Type B pancreatic cell (in vitro differentiated cells): ENCODE measurements around the gene CACNB1. TPM values are rescaled to one million over a fixed set of nuclear protein-coding genes. Genes with fewer than 3 reads are reported as not detected.

ENCODE experiments used
- DNase-seq: peaks from one replicate; pipeline ENCODE4 v3.0.0; 2021; ENCODE audit warnings: mixed read lengths; ENCODE audit not compliant: unreplicated experiment; ENCODE audit errors: extremely low spot score
- H3K27ac Mint-ChIP-seq: 2 replicates; pipeline ENCODE4 v1.8.0; 2021; ENCODE audit warnings: mild to moderate bottlenecking, mixed read lengths
- H3K27me3 Mint-ChIP-seq: 2 replicates; pipeline ENCODE4 v1.8.0; 2021; ENCODE audit warnings: mixed read lengths
- H3K36me3 Mint-ChIP-seq: 2 replicates; pipeline ENCODE4 v1.8.0; 2021; ENCODE audit warnings: mixed read lengths
- H3K4me1 Mint-ChIP-seq: one replicate; pipeline ENCODE4 v1.8.0; 2021; ENCODE audit warnings: mixed read lengths; ENCODE audit not compliant: unreplicated experiment
- H3K4me3 Mint-ChIP-seq: 2 replicates; pipeline ENCODE4 v1.8.0; 2021; ENCODE audit warnings: mild to moderate bottlenecking, mixed read lengths
- H3K9me3 Mint-ChIP-seq: 2 replicates; pipeline ENCODE4 v1.8.0; 2021; ENCODE audit warnings: mixed read lengths
- total RNA-seq: library from RNA; stranded (reverse); gene quantifications from 2 replicates; pipeline ENCODE4 v1.2.1, GENCODE V29; 2021; ENCODE audit warnings: low replicate concordance
- TF ChIP-seq, protein P1 (sequence below): fragments of 200-600 bp; sonication (generic); conservative IDR thresholded peaks from 2 replicates; pipeline ENCODE4 v1.5.0; 2021; ENCODE audit warnings: antibody characterized with exemption, mild to moderate bottlenecking

The CACNB1 gene
- total RNA-seq, 1 donor from 2014 or later: 9.5 TPM

- Mint-ChIP-seq H3K9me3 (peaks cover 4% of the 10 kb centered on the region), H3K36me3 (no peaks in the 10 kb centered on the region), H3K27ac (no peak overlapping the region), H3K4me3 (no peak overlapping the region), H3K27me3 (peaks cover 6% of the 10 kb centered on the region), H3K4me1 (peaks cover 16% of the 10 kb centered on the region)
- no peak for DNase-seq
- TF ChIP-seq, protein P1, sequence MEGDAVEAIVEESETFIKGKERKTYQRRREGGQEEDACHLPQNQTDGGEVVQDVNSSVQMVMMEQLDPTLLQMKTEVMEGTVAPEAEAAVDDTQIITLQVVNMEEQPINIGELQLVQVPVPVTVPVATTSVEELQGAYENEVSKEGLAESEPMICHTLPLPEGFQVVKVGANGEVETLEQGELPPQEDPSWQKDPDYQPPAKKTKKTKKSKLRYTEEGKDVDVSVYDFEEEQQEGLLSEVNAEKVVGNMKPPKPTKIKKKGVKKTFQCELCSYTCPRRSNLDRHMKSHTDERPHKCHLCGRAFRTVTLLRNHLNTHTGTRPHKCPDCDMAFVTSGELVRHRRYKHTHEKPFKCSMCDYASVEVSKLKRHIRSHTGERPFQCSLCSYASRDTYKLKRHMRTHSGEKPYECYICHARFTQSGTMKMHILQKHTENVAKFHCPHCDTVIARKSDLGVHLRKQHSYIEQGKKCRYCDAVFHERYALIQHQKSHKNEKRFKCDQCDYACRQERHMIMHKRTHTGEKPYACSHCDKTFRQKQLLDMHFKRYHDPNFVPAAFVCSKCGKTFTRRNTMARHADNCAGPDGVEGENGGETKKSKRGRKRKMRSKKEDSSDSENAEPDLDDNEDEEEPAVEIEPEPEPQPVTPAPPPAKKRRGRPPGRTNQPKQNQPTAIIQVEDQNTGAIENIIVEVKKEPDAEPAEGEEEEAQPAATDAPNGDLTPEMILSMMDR: no peak
These were observed 57.9 kb downstream of the CACNB1 start for GRCh38 chr17:39139561-39139960.

- Mint-ChIP-seq H3K9me3 (peaks cover 4% of the 10 kb centered on the region), H3K27ac (no peak overlapping the region), H3K4me3 (no peak overlapping the region), H3K27me3 (peaks cover 6% of the 10 kb centered on the region), H3K36me3 (no peaks in the 10 kb centered on the region), H3K4me1 (peaks cover 16% of the 10 kb centered on the region)
- TF ChIP-seq, protein P1: no peak
- DNase-seq: no peak
These were observed 58.3 kb downstream of the CACNB1 start for GRCh38 chr17:39139161-39139511.

DNA sequence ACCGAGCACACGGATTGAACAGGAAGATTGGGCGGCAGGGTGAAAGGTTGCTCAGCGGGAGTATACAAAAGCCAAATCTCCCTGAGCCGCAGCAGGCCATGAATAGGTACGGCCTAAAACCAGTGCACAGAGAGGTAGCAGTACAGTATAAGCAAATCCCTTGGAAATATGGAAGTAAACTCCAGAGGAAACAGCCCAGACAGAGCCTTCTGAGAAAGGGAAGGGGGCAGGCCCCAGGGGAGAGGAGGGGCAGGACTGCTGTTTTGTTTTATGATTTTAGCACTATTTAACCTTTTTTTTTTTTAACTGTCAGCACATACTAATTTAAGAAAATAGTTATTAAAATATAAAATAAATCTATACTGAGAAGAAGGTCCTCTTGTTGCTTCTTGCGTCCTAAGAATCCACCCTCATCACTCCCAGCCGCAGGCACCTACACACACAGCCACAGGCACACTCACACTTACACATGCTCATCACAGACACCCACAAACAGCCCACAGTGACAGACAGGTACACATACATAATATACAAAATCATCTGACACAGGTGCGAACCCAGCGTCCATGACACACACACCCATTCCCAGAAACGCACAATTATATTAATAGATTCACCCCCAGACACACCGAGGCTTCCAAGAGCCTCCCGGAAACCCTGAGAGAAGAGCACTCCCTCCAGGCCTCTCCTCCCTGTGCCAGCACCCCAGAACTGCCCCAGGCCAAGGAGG is 58.9 kb downstream of the CACNB1 start:
- Mint-ChIP-seq H3K27ac (no peak overlapping the region), H3K4me3 (no peak overlapping the region)

DNA sequence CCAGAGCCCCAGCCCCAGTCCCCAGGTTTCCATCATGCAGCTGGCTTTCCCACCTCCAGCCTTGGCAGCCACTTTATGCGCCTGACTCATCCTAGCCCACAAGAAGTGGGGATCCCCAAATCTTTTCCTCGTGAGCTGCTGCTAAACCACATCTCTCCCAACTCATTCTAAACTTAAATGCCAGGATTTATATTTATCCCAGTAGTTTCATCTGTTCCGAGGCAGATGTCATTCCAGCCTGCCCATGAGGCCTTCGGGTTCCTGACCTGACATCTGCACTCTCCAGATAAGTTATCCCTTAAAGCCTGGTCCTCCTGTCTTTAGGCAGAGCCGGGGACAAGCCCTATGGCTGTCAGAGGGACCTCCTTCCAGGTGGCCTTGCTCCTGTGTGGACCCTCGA is 62.6 kb downstream of the CACNB1 start:
- Mint-ChIP-seq H3K9me3 (no peaks in the 10 kb centered on the region), H3K27ac (no peak overlapping the region), H3K4me3 (no peak overlapping the region), H3K36me3 (no peaks in the 10 kb centered on the region), H3K4me1 (peaks cover 5% of the 10 kb centered on the region), H3K27me3 (peaks cover 6% of the 10 kb centered on the region)
- TF ChIP-seq, protein P1: no peak
- no peak for DNase-seq

More for the DNA sequence above, 58.9 kb downstream of the CACNB1 start:
- H3K9me3 Mint-ChIP-seq: peaks cover 4% of the 10 kb centered on the region
- H3K27me3 Mint-ChIP-seq: peaks cover 6% of the 10 kb centered on the region
- no peak for DNase-seq
- H3K4me1 Mint-ChIP-seq: peaks cover 16% of the 10 kb centered on the region
- H3K36me3 Mint-ChIP-seq: no peaks in the 10 kb centered on the region
- TF ChIP-seq, protein P1: no peak

DNA sequence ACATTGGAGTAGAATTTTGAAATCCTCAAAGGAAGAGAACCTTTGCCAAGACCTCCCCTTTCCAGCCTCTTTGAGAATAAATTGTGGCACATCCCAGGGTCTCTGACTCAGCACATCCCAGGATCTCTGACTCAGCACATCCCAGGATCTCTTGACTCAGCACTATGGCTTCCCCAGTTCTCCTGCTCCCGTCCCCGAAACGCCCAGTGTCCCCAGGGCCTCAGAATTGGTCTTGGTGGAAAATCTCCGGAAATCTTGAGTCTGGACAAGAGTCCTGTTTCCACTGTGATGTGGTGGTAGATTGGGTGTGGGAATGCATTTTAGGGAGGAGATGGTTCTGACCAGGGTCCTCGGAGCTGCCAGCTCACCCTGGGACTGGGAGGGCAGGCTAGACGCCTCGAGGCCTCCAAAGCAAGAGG is 65.3 kb downstream of the CACNB1 start:
- Mint-ChIP-seq H3K36me3 (no peaks in the 10 kb centered on the region), H3K27ac (no peak overlapping the region), H3K4me3 (no peak overlapping the region), H3K4me1 (no peaks in the 10 kb centered on the region), H3K9me3 (no peaks in the 10 kb centered on the region), H3K27me3 (peaks cover 6% of the 10 kb centered on the region)
- DNase-seq: no peak
- TF ChIP-seq, protein P1: no peak
